Measurements from ENCODE around the gene LIN7C.

- no peak for TF ChIP-seq CTCF (IDR thresholded peaks at IDR 0.05)
- no peak for TF ChIP-seq POLR2A (IDR thresholded peaks at IDR 0.05)
Measured at GRCh38 chr11:27528712-27529111, 22.1 kb upstream of the LIN7C start.
